ENCODE results near the gene FUT9.
"Not testable (repeated sequence)": the region's sequence is repeated elsewhere in the genome, so short reads cannot be mapped to it uniquely, and the experiment has no call there.

FUT9 gene

GRCh38 chr6:96213784-96214183 lies 198.0 kb downstream of the FUT9 start:
- Histone ChIP-seq H3K4me3 (ENCODE audit: extremely low read depth, insufficient read depth, low read length, poor library complexity, severe bottlenecking) (no peak overlapping the region), H3K27ac (ENCODE audit: low read depth, low read length, severe bottlenecking) (no peak overlapping the region), H3K4me1 (ENCODE audit: control insufficient read depth, insufficient read depth, low read length, poor library complexity, severe bottlenecking) (no peaks in the 10 kb centered on the region), H3K9me3 (ENCODE audit: control insufficient read depth, low read length) (no peaks in the 10 kb centered on the region), H3K36me3 (ENCODE audit: control insufficient read depth, insufficient read depth, low read length) (no peaks in the 10 kb centered on the region)
- no CpG with 5 or more reads among the region's 3 CpGs for WGBS, 2 experiments (ENCODE audit: insufficient coverage in 2 of 2)

- H3K4me3 ChIP-seq (ENCODE audit: extremely low read depth, insufficient read depth, low read length, poor library complexity, severe bottlenecking) = no peak overlapping the region
- no peaks in the 10 kb centered on the region for H3K36me3 ChIP-seq (ENCODE audit: control insufficient read depth, insufficient read depth, low read length)
- no peaks in the 10 kb centered on the region for H3K4me1 ChIP-seq (ENCODE audit: control insufficient read depth, insufficient read depth, low read length, poor library complexity, severe bottlenecking)
- no peak overlapping the region for H3K27ac ChIP-seq (ENCODE audit: low read depth, low read length, severe bottlenecking)
- H3K9me3 ChIP-seq (ENCODE audit: control insufficient read depth, low read length) = no peaks in the 10 kb centered on the region
- WGBS, 2 experiments (ENCODE audit: insufficient coverage in 2 of 2) = no CpG with 5 or more reads among the region's 1 CpG
These were observed 207.9 kb downstream of the FUT9 start for GRCh38 chr6:96223695-96224094.

GRCh38 chr6:96227135-96227534 lies 211.4 kb downstream of the FUT9 start:
- WGBS, 2 experiments (ENCODE audit: insufficient coverage in 2 of 2) = 57% methylated on average over 1 of the region's 2 CpGs; no CpG with 5 or more reads in 1 of the 2 experiments
- H3K36me3 ChIP-seq (ENCODE audit: control insufficient read depth, insufficient read depth, low read length) = no peaks in the 10 kb centered on the region

GRCh38 chr6:96234444-96234843 lies 218.7 kb downstream of the FUT9 start:
- Histone ChIP-seq H3K9me3 (ENCODE audit: control insufficient read depth, low read length) (no peaks in the 10 kb centered on the region), H3K27ac (ENCODE audit: low read depth, low read length, severe bottlenecking) (no peak overlapping the region), H3K36me3 (ENCODE audit: control insufficient read depth, insufficient read depth, low read length) (no peaks in the 10 kb centered on the region), H3K4me1 (ENCODE audit: control insufficient read depth, insufficient read depth, low read length, poor library complexity, severe bottlenecking) (no peaks in the 10 kb centered on the region), H3K4me3 (ENCODE audit: extremely low read depth, insufficient read depth, low read length, poor library complexity, severe bottlenecking) (no peak overlapping the region)
- WGBS, 2 experiments (ENCODE audit: insufficient coverage in 2 of 2) = 50 to 86% methylated on average over 1 of the region's 2 CpGs

More at GRCh38 chr6:96227135-96227534, 211.4 kb downstream of the FUT9 start:
- Histone ChIP-seq H3K9me3 (ENCODE audit: control insufficient read depth, low read length) (no peaks in the 10 kb centered on the region), H3K4me3 (ENCODE audit: extremely low read depth, insufficient read depth, low read length, poor library complexity, severe bottlenecking) (no peak overlapping the region), H3K27ac (ENCODE audit: low read depth, low read length, severe bottlenecking) (no peak overlapping the region), H3K4me1 (ENCODE audit: control insufficient read depth, insufficient read depth, low read length, poor library complexity, severe bottlenecking) (no peaks in the 10 kb centered on the region)

- Histone ChIP-seq H3K4me1 (ENCODE audit: control insufficient read depth, insufficient read depth, low read length, poor library complexity, severe bottlenecking) (no peaks in the 10 kb centered on the region), H3K4me3 (ENCODE audit: extremely low read depth, insufficient read depth, low read length, poor library complexity, severe bottlenecking) (no peak overlapping the region), H3K27ac (ENCODE audit: low read depth, low read length, severe bottlenecking) (no peak overlapping the region), H3K9me3 (ENCODE audit: control insufficient read depth, low read length) (no peaks in the 10 kb centered on the region), H3K36me3 (ENCODE audit: control insufficient read depth, insufficient read depth, low read length) (no peaks in the 10 kb centered on the region)
- 93 to 94% methylated on average over 2 to 3 of the region's 5 CpGs for WGBS, 2 experiments (ENCODE audit: insufficient coverage in 2 of 2)
These were observed 220.2 kb downstream of the FUT9 start for GRCh38 chr6:96235927-96236326.

GRCh38 chr6:96236471-96236870 lies 220.7 kb downstream of the FUT9 start:
- Histone ChIP-seq H3K36me3 (ENCODE audit: control insufficient read depth, insufficient read depth, low read length) (no peaks in the 10 kb centered on the region), H3K4me1 (ENCODE audit: control insufficient read depth, insufficient read depth, low read length, poor library complexity, severe bottlenecking) (no peaks in the 10 kb centered on the region), H3K27ac (ENCODE audit: low read depth, low read length, severe bottlenecking) (no peak overlapping the region), H3K9me3 (ENCODE audit: control insufficient read depth, low read length) (no peaks in the 10 kb centered on the region), H3K4me3 (ENCODE audit: extremely low read depth, insufficient read depth, low read length, poor library complexity, severe bottlenecking) (no peak overlapping the region)
- WGBS, 2 experiments (ENCODE audit: insufficient coverage in 2 of 2) = 80% methylated on average over 3 of the region's 3 CpGs; no CpG with 5 or more reads in 1 of the 2 experiments

GRCh38 chr6:96237638-96238347 lies 222.0 kb downstream of the FUT9 start:
- Histone ChIP-seq H3K4me3 (ENCODE audit: extremely low read depth, insufficient read depth, low read length, poor library complexity, severe bottlenecking) (no peak overlapping the region), H3K9me3 (ENCODE audit: control insufficient read depth, low read length) (no peaks in the 10 kb centered on the region), H3K27ac (ENCODE audit: low read depth, low read length, severe bottlenecking) (no peak overlapping the region), H3K36me3 (ENCODE audit: control insufficient read depth, insufficient read depth, low read length) (no peaks in the 10 kb centered on the region), H3K4me1 (ENCODE audit: control insufficient read depth, insufficient read depth, low read length, poor library complexity, severe bottlenecking) (no peaks in the 10 kb centered on the region)
- no CpG with 5 or more reads among the region's 3 CpGs for WGBS, 2 experiments (ENCODE audit: insufficient coverage in 2 of 2)

GRCh38 chr6:96246563-96246962 lies 230.8 kb downstream of the FUT9 start:
- no peak overlapping the region for H3K27ac ChIP-seq (ENCODE audit: low read depth, low read length, severe bottlenecking)
- H3K36me3 ChIP-seq (ENCODE audit: control insufficient read depth, insufficient read depth, low read length) = no peaks in the 10 kb centered on the region
- WGBS, 2 experiments (ENCODE audit: insufficient coverage in 2 of 2) = 83% methylated on average over 2 of the region's 2 CpGs; no CpG with 5 or more reads in 1 of the 2 experiments
- H3K4me1 ChIP-seq (ENCODE audit: control insufficient read depth, insufficient read depth, low read length, poor library complexity, severe bottlenecking) = no peaks in the 10 kb centered on the region
- no peak overlapping the region for H3K4me3 ChIP-seq (ENCODE audit: extremely low read depth, insufficient read depth, low read length, poor library complexity, severe bottlenecking)
- H3K9me3 ChIP-seq (ENCODE audit: control insufficient read depth, low read length) = no peaks in the 10 kb centered on the region

- no peaks in the 10 kb centered on the region for H3K9me3 ChIP-seq (ENCODE audit: control insufficient read depth, low read length)
- H3K27ac ChIP-seq (ENCODE audit: low read depth, low read length, severe bottlenecking) = no peak overlapping the region
- no peaks in the 10 kb centered on the region for H3K4me1 ChIP-seq (ENCODE audit: control insufficient read depth, insufficient read depth, low read length, poor library complexity, severe bottlenecking)
- no peak overlapping the region for H3K4me3 ChIP-seq (ENCODE audit: extremely low read depth, insufficient read depth, low read length, poor library complexity, severe bottlenecking)
- WGBS, 2 experiments (ENCODE audit: insufficient coverage in 2 of 2) = 83% methylated on average over 1 of the region's 1 CpG; no CpG with 5 or more reads in 1 of the 2 experiments
- no peaks in the 10 kb centered on the region for H3K36me3 ChIP-seq (ENCODE audit: control insufficient read depth, insufficient read depth, low read length)
These were observed 234.0 kb downstream of the FUT9 start for GRCh38 chr6:96249755-96250154.

GRCh38 chr6:96257751-96258150 lies 242.0 kb downstream of the FUT9 start:
- WGBS, 2 experiments (ENCODE audit: insufficient coverage in 2 of 2) = no CpG with 5 or more reads among the region's 1 CpG
- Histone ChIP-seq H3K4me3 (ENCODE audit: extremely low read depth, insufficient read depth, low read length, poor library complexity, severe bottlenecking) (no peak overlapping the region), H3K4me1 (ENCODE audit: control insufficient read depth, insufficient read depth, low read length, poor library complexity, severe bottlenecking) (no peaks in the 10 kb centered on the region), H3K27ac (ENCODE audit: low read depth, low read length, severe bottlenecking) (no peak overlapping the region), H3K9me3 (ENCODE audit: control insufficient read depth, low read length) (no peaks in the 10 kb centered on the region), H3K36me3 (ENCODE audit: control insufficient read depth, insufficient read depth, low read length) (no peaks in the 10 kb centered on the region)

GRCh38 chr6:96260787-96261430 lies 245.1 kb downstream of the FUT9 start:
- not testable (repeated sequence) for H3K4me3 ChIP-seq (ENCODE audit: extremely low read depth, insufficient read depth, low read length, poor library complexity, severe bottlenecking); H3K27ac ChIP-seq (ENCODE audit: low read depth, low read length, severe bottlenecking); H3K9me3 ChIP-seq (ENCODE audit: control insufficient read depth, low read length); H3K4me1 ChIP-seq (ENCODE audit: control insufficient read depth, insufficient read depth, low read length, poor library complexity, severe bottlenecking); H3K36me3 ChIP-seq (ENCODE audit: control insufficient read depth, insufficient read depth, low read length)
- 88 to 97% methylated on average over 16 to 33 of the region's 37 CpGs for WGBS, 2 experiments (ENCODE audit: insufficient coverage in 2 of 2)

Measured in mesodermal cell (in vitro differentiated cells).